H1 (cell line): ENCODE data around the gene NRXN3. TPM values are rescaled to one million over a fixed set of nuclear protein-coding genes. Genes with fewer than 3 reads are reported as not detected.

ENCODE experiments used
- CTCF ChIA-PET: fragments of 300-600 bp; sonication (Branson Sonifier 250); formaldehyde crosslinking; loops from one replicate; lab custom pipeline; 2021; ENCODE audit not compliant: partially characterized antibody; lab: Charles Lee
- POLR2A ChIA-PET: fragments of 300-600 bp; sonication (Branson Sonifier 250); formaldehyde crosslinking; loops from one replicate; lab custom pipeline; 2021; ENCODE audit warnings: inconsistent platforms; ENCODE audit not compliant: partially characterized antibody; lab: Charles Lee
- DNase-seq, 2 experiments: peaks; one replicate each; pipeline versions ENCODE4 v3.0.0 to v3.0.0-alpha.2; 2010 to 2022; ENCODE audit warnings: low spot score in 2 of 2, low read depth in 1 of 2, mixed read lengths in 1 of 2
- FAIRE-seq: peaks from 2 replicates; lab custom pipeline; 2011; peaks lifted over from hg19 to GRCh38; lab: Jason Lieb, UNC
- H2AFZ ChIP-seq: 2 replicates; pipeline ENCODE4 v1.8.1; 2012; ENCODE audit warnings: low read length, inconsistent platforms
- H2AK5ac ChIP-seq: 2 replicates; pipeline ENCODE4 v1.6.1; 2013; ENCODE audit warnings: low read depth, low read length
- H2BK120ac ChIP-seq: replicated peaks from 2 replicates; pipeline ENCODE3; 2013; ENCODE audit warnings: low read depth, low read length, inconsistent platforms
- H2BK12ac ChIP-seq: 2 replicates; pipeline ENCODE4 v1.6.1; 2013; ENCODE audit warnings: low read depth, low read length
- H2BK15ac ChIP-seq: 2 replicates; pipeline ENCODE4 v1.6.1; 2013; ENCODE audit warnings: low read length
- H2BK20ac ChIP-seq: 2 replicates; pipeline ENCODE4 v1.6.1; 2013; ENCODE audit warnings: low read length
- H2BK5ac ChIP-seq: 2 replicates; pipeline ENCODE4 v1.6.1; 2013; ENCODE audit warnings: low read depth, low read length
- H3K14ac ChIP-seq: 2 replicates; pipeline ENCODE4 v1.6.1; 2013; ENCODE audit warnings: inconsistent platforms; ENCODE audit not compliant: insufficient read length
- H3K18ac ChIP-seq: 2 replicates; pipeline ENCODE4 v1.6.1; 2013; ENCODE audit warnings: low read length; ENCODE audit errors: extremely low read depth
- H3K23ac ChIP-seq: 2 replicates; pipeline ENCODE4 v1.6.1; 2013; ENCODE audit warnings: inconsistent platforms; ENCODE audit not compliant: insufficient read length
- H3K23me2 ChIP-seq: 2 replicates; pipeline ENCODE4 v1.6.1; 2013; ENCODE audit warnings: low read depth, low read length
- H3K27ac ChIP-seq: 2 replicates; pipeline ENCODE4 v1.6.1; 2011; ENCODE audit warnings: low read depth, low read length, inconsistent platforms
- H3K27me3 ChIP-seq, 4 experiments: replicated peaks in 1 of 4; 1 replicate in 1 of 4; 2 replicates in 3 of 4; pipeline versions ENCODE4 v1.6.1 to v1.8.1; 2011 to 2013; ENCODE audit warnings: low read length in 3 of 4, mild to moderate bottlenecking in 3 of 4, inconsistent platforms in 2 of 4, mixed read lengths in 2 of 4, moderate library complexity in 1 of 4; ENCODE audit not compliant: control insufficient read depth in 3 of 4, insufficient read depth in 3 of 4; ENCODE audit errors: extremely low read depth in 1 of 4
- H3K36me3 ChIP-seq, 4 experiments: 2 replicates each; pipeline versions ENCODE4 v1.6.1 to v1.8.1; 2011 to 2013; ENCODE audit warnings: mild to moderate bottlenecking in 4 of 4, low read length in 3 of 4, moderate library complexity in 2 of 4, control low read depth in 1 of 4, inconsistent platforms in 1 of 4; ENCODE audit not compliant: insufficient read depth in 4 of 4, control insufficient read depth in 2 of 4
- H3K4ac ChIP-seq: replicated peaks from 2 replicates; pipeline ENCODE3; 2013; ENCODE audit warnings: low read length, low read depth, mixed read lengths, inconsistent platforms; ENCODE audit not compliant: insufficient read length
- H3K4me1 ChIP-seq, 4 experiments: replicated peaks in 1 of 4; 1 replicate in 1 of 4; 2 replicates in 3 of 4; pipeline versions ENCODE4 v1.6.1 to v1.8.1; 2011 to 2013; ENCODE audit warnings: low read length in 3 of 4, inconsistent platforms in 2 of 4, mixed read lengths in 1 of 4; ENCODE audit not compliant: insufficient read depth in 4 of 4, control insufficient read depth in 3 of 4
- H3K4me2 ChIP-seq, 2 experiments: 2 replicates each; pipeline versions ENCODE4 v1.6.1 to v1.8.1; 2011 to 2013; ENCODE audit warnings: low read depth in 2 of 2, low read length in 2 of 2, control low read depth in 1 of 2, inconsistent platforms in 1 of 2, mild to moderate bottlenecking in 1 of 2; ENCODE audit not compliant: insufficient read depth in 1 of 2
- H3K4me3 ChIP-seq, 4 experiments: fragments of 200-600, 300-600 bp in 1 of 4; sonication (generic), shearing (Covaris generic), sonication (Bioruptor Twin) in 1 of 4; 2 replicates each; pipeline versions ENCODE4 v1.5.1 to v1.8.1; 2011 to 2016; ENCODE audit warnings: low read length in 4 of 4, low read depth in 3 of 4, control low read depth in 2 of 4, inconsistent platforms in 2 of 4, mild to moderate bottlenecking in 2 of 4, mixed read lengths in 1 of 4, moderate library complexity in 1 of 4; ENCODE audit not compliant: insufficient read depth in 2 of 4; ENCODE audit errors: extremely low read depth in 1 of 4
- H3K56ac ChIP-seq: replicated peaks from 2 replicates; pipeline ENCODE3; 2013; ENCODE audit warnings: low read depth, mild to moderate bottlenecking, mixed read lengths, low read length, inconsistent platforms; ENCODE audit not compliant: insufficient read length
- H3K79me1 ChIP-seq: 2 replicates; pipeline ENCODE4 v1.6.1; 2013; ENCODE audit warnings: low read depth, low read length, control low read depth
- H3K79me2 ChIP-seq, 2 experiments: 2 replicates each; pipeline versions ENCODE4 v1.6.1 to v1.8.1; 2012 to 2013; ENCODE audit warnings: low read length in 2 of 2, mild to moderate bottlenecking in 2 of 2, inconsistent platforms in 1 of 2; ENCODE audit not compliant: insufficient read depth in 2 of 2, control insufficient read depth in 1 of 2
- H3K9ac ChIP-seq, 4 experiments: replicated peaks in 1 of 4; 1 replicate in 1 of 4; 2 replicates in 3 of 4; pipeline versions ENCODE4 v1.6.1 to v1.8.1; 2011 to 2013; ENCODE audit warnings: low read depth in 3 of 4, low read length in 3 of 4, control low read depth in 2 of 4, mild to moderate bottlenecking in 2 of 4, moderate library complexity in 2 of 4, inconsistent platforms in 1 of 4; ENCODE audit errors: extremely low read depth in 1 of 4
- H3K9me3 ChIP-seq, 2 experiments: 2 replicates each; pipeline versions ENCODE4 v1.6.1 to v1.8.1; 2012 to 2013; ENCODE audit warnings: mild to moderate bottlenecking in 2 of 2, moderate library complexity in 2 of 2, control low read depth in 1 of 2, inconsistent platforms in 1 of 2, low read depth in 1 of 2, low read length in 1 of 2, mixed read lengths in 1 of 2; ENCODE audit not compliant: insufficient read depth in 2 of 2
- H4K20me1 ChIP-seq, 2 experiments: replicated peaks in 1 of 2; 2 replicates each; pipeline versions ENCODE3 to v1.8.1; 2011 to 2013; ENCODE audit warnings: inconsistent platforms in 2 of 2, low read length in 2 of 2, mild to moderate bottlenecking in 1 of 2; ENCODE audit not compliant: insufficient read depth in 2 of 2, control insufficient read depth in 1 of 2
- H4K5ac ChIP-seq: 2 replicates; pipeline ENCODE4 v1.6.1; 2013; ENCODE audit warnings: low read length, low read depth, mixed read lengths, inconsistent platforms; ENCODE audit not compliant: insufficient read length
- H4K8ac ChIP-seq: 2 replicates; pipeline ENCODE4 v1.8.0; 2013; ENCODE audit warnings: mild to moderate bottlenecking, moderate library complexity, low read length, inconsistent platforms; ENCODE audit not compliant: insufficient read depth; ENCODE audit errors: extremely low read depth
- H4K91ac ChIP-seq: replicated peaks from 2 replicates; pipeline ENCODE3; 2013; ENCODE audit warnings: low read length, mixed read lengths, inconsistent platforms; ENCODE audit not compliant: insufficient read length
- CBX8 ChIP-seq: fragments of 300-800, 300-1000 bp; sonication (generic); IDR thresholded peaks from 2 replicates; pipeline ENCODE4 v1.7.1; 2016; ENCODE audit warnings: low read depth, low read length, borderline replicate concordance
- EP300 ChIP-seq, 2 experiments: IDR thresholded peaks; 1 replicate in 1 of 2; 2 replicates in 1 of 2; pipeline ENCODE4 v1.6.1; 2011 to 2012; ENCODE audit warnings: low read depth in 2 of 2, low read length in 2 of 2, mild to moderate bottlenecking in 2 of 2, borderline replicate concordance in 1 of 2, inconsistent platforms in 1 of 2, moderate library complexity in 1 of 2
- GABPA ChIP-seq: IDR thresholded peaks from 2 replicates; pipeline ENCODE4 v1.6.1; 2011; ENCODE audit warnings: mild to moderate bottlenecking, low read length, moderate library complexity, borderline replicate concordance; ENCODE audit not compliant: insufficient read depth
- GTF2F1 ChIP-seq: IDR thresholded peaks from 2 replicates; pipeline ENCODE4 v1.6.1; 2012; ENCODE audit warnings: low read depth, low read length, improper control_type of control experiment, borderline replicate concordance
- MAFK ChIP-seq: IDR thresholded peaks from 2 replicates; pipeline ENCODE4 v1.6.1; 2012; ENCODE audit warnings: low read depth, mild to moderate bottlenecking, improper control_type of control experiment, low read length
- POU5F1 ChIP-seq: IDR thresholded peaks from 2 replicates; pipeline ENCODE4 v1.6.1; 2011; ENCODE audit warnings: low read depth, mild to moderate bottlenecking, low read length, moderate library complexity
- RAD21 ChIP-seq, 2 experiments: IDR thresholded peaks in 1 of 2; conservative IDR thresholded peaks in 1 of 2; 2 replicates each; pipeline ENCODE4 v1.6.1; 2011; ENCODE audit warnings: low read depth in 2 of 2, low read length in 2 of 2, improper control_type of control experiment in 1 of 2, inconsistent platforms in 1 of 2, mild to moderate bottlenecking in 1 of 2, moderate library complexity in 1 of 2
- RFX5 ChIP-seq: IDR thresholded peaks from 2 replicates; pipeline ENCODE4 v1.6.1; 2011; ENCODE audit warnings: low read depth, low read length, improper control_type of control experiment, borderline replicate concordance
- SIRT6 ChIP-seq: IDR thresholded peaks from one replicate; pipeline ENCODE4 v1.7.1; 2012; ENCODE audit warnings: low read length, inconsistent platforms
- SIX5 ChIP-seq: IDR thresholded peaks from 2 replicates; pipeline ENCODE4 v1.6.1; 2011; ENCODE audit warnings: mild to moderate bottlenecking, low read depth, low read length
- SP4 ChIP-seq: IDR thresholded peaks from 2 replicates; pipeline ENCODE4 v1.6.1; 2012; ENCODE audit warnings: low read length, inconsistent platforms
- SUZ12 ChIP-seq: fragments of 200-600 bp; sonication (generic); IDR thresholded peaks from 2 replicates; pipeline ENCODE4 v1.6.1; 2012; ENCODE audit warnings: mild to moderate bottlenecking, inconsistent platforms, low read length, moderate library complexity, mixed read lengths
- YY1 ChIP-seq: IDR thresholded peaks from 2 replicates; pipeline ENCODE4 v1.6.1; 2011; ENCODE audit warnings: low read depth, mild to moderate bottlenecking, low read length
- WGBS, 2 experiments: shearing (Covaris generic) in 1 of 2; methylation state at CpG; one replicate each; pipeline versions ENCODE4 v1.1.6 to v1.1.7; 2013 to 2015; ENCODE audit warnings: low lambda C conversion rate in 2 of 2, mixed read lengths in 2 of 2, inconsistent platforms in 1 of 2, low coverage in 1 of 2, missing lambda C conversion rate in 1 of 2; ENCODE audit not compliant: insufficient replicate concordance in 2 of 2, insufficient coverage in 1 of 2, insufficient read length in 1 of 2; ENCODE audit errors: extremely low coverage in 1 of 2, missing lambda C conversion rate in 1 of 2; 5-methylcytosine and 5-hydroxymethylcytosine counted together
- polyA plus RNA-seq, 7 experiments: library from polyadenylated mRNA; depleted of rRNA in 3 of 7; stranded (reverse) in 5 of 7; unstranded in 2 of 7; fragments of >200 nt in 5 of 7; fragments of 200-250 nt in 2 of 7; gene quantifications; 1 replicate in 5 of 7; 2 replicates in 1 of 7; 4 replicates in 1 of 7; pipeline versions ENCODE4 v1.2.1 to v1.2.3, GENCODE V29; 2011 to 2013; ENCODE audit warnings: missing spikeins in 2 of 7, mixed read lengths in 2 of 7
- total RNA-seq: library from RNA; stranded (reverse); fragmentation: NEBNext Ultra II Directional; extraction: Animal tissue kit (Norgen Biotek cat#: 25700); gene quantifications from 2 replicates; pipeline ENCODE4 v1.2.1, GENCODE V29; 2021
- TF ChIP-seq, protein P1 (sequence below): IDR thresholded peaks from 2 replicates; pipeline ENCODE4 v1.6.1; 2011; ENCODE audit warnings: low read length, improper control_type of control experiment

NRXN3 gene
- total and polyA plus RNA-seq, 2 of the 8 experiments (the other 6 are each of a cell fraction or from before 2014, with no cell fraction given), result 2.6 to 4.1 TPM

DNA sequence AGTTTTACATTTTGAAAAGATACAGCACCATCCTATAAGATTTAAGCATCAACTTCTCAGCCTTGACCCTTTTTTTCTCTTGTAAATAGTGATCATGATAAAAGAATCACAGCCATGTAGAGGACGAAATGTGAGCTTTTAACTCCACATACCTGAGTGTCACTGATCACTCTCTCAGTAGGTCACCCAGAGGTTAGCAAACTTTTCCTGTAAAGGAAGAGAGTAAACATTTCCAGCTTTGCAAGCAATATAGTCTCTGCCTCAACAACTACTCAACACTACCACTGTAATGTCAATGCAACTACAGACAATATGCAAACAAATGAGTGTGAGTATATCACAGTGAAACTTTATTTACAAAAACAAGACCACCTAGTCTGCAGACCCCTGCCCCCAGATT lies 1129.0 kb downstream of the NRXN3 start:
- H3K27me3 ChIP-seq, result no peaks in the 10 kb centered on the region; a peak in 1 of 7 replicates
- no peaks in the 10 kb centered on the region for H3K79me2 ChIP-seq
- no peak overlapping the region for H2BK120ac ChIP-seq
- no peak overlapping the region for H2BK12ac ChIP-seq
- H2AFZ ChIP-seq, result no peak overlapping the region
- no peak overlapping the region for H3K9ac ChIP-seq
- H4K91ac ChIP-seq, result no peak overlapping the region
- no peaks in the 10 kb centered on the region for H4K20me1 ChIP-seq
- H3K14ac ChIP-seq, result no peak overlapping the region
- H3K23ac ChIP-seq, result no peak overlapping the region
- no peak overlapping the region for H3K4ac ChIP-seq
- no peak overlapping the region for H3K4me3 ChIP-seq
- no peak overlapping the region for H3K18ac ChIP-seq
- H3K4me2 ChIP-seq, result no peak overlapping the region
- POLR2A ChIA-PET, result no interaction called here
- CTCF ChIA-PET, result no interaction called here
- no peaks in the 10 kb centered on the region; the same call in 1 of the 2 replicates for H3K23me2 ChIP-seq
- no peaks in the 10 kb centered on the region for H3K79me1 ChIP-seq
- H4K8ac ChIP-seq, result no peak overlapping the region
- FAIRE-seq, result peak; percentile 45
- no peaks in the 10 kb centered on the region for H3K36me3 ChIP-seq
- no peak for DNase-seq
- no peak overlapping the region for H2BK15ac ChIP-seq
- no peak overlapping the region for H2BK20ac ChIP-seq
- H3K4me1 ChIP-seq, result no peaks in the 10 kb centered on the region; a peak in 1 of 7 replicates
- H2AK5ac ChIP-seq, result no peak overlapping the region
- H3K9me3 ChIP-seq, result no peaks in the 10 kb centered on the region
- H3K27ac ChIP-seq, result no peak overlapping the region
- no peak overlapping the region for H4K5ac ChIP-seq
- WGBS, 2 experiments, result 56% methylated on average over 1 of the region's 1 CpG; no CpG with 5 or more reads in 1 of the 2 experiments
- no peak overlapping the region for H3K56ac ChIP-seq
- H2BK5ac ChIP-seq, result no peak overlapping the region
- TF ChIP-seq, protein P1, sequence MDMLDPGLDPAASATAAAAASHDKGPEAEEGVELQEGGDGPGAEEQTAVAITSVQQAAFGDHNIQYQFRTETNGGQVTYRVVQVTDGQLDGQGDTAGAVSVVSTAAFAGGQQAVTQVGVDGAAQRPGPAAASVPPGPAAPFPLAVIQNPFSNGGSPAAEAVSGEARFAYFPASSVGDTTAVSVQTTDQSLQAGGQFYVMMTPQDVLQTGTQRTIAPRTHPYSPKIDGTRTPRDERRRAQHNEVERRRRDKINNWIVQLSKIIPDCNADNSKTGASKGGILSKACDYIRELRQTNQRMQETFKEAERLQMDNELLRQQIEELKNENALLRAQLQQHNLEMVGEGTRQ, result no peak
- TF ChIP-seq MAFK, result no peak
- TF ChIP-seq POU5F1, result no peak
- TF ChIP-seq RAD21 (IDR thresholded peaks at IDR 0.05 in 1 of 2, conservative IDR thresholded peaks at IDR 0.05 in 1 of 2; ENCODE audit: low read depth in 2 of 2, low read length in 2 of 2), result no peak
- TF ChIP-seq SIX5, result no peak
- no peak for TF ChIP-seq RFX5
- no peak for TF ChIP-seq SP4
- TF ChIP-seq GABPA, result no peak
- TF ChIP-seq CBX8, result no peak
- no peak for TF ChIP-seq EP300 (IDR thresholded peaks at IDR 0.05; ENCODE audit: borderline replicate concordance in 1 of 2, low read depth in 2 of 2, low read length in 2 of 2)
- TF ChIP-seq SUZ12, result no peak
- no peak for TF ChIP-seq GTF2F1
- TF ChIP-seq YY1, result no peak
- TF ChIP-seq SIRT6, result no peak
